Endothelial cell (in vitro differentiated cells): ENCODE results near the gene ZNF860. TPM values are rescaled to one million over a fixed set of nuclear protein-coding genes. Genes with fewer than 3 reads are reported as not detected.

Source experiments
- DNase-seq: peaks from one replicate; pipeline ENCODE4 v3.0.0; 2021; ENCODE audit warnings: low spot score
- H3K27ac Mint-ChIP-seq: one replicate; pipeline ENCODE4 v1.8.0; 2021; ENCODE audit warnings: mixed read lengths, inconsistent platforms; ENCODE audit not compliant: unreplicated experiment
- H3K27me3 Mint-ChIP-seq: one replicate; pipeline ENCODE4 v1.8.0; 2021; ENCODE audit warnings: mild to moderate bottlenecking, moderate library complexity, mixed read lengths, inconsistent platforms; ENCODE audit not compliant: unreplicated experiment
- H3K36me3 Mint-ChIP-seq: one replicate; pipeline ENCODE4 v1.8.0; 2021; ENCODE audit warnings: mild to moderate bottlenecking, low read depth, mixed read lengths, inconsistent platforms; ENCODE audit not compliant: unreplicated experiment
- H3K4me1 Mint-ChIP-seq: one replicate; pipeline ENCODE4 v1.8.0; 2021; ENCODE audit warnings: mild to moderate bottlenecking, mixed read lengths, inconsistent platforms; ENCODE audit not compliant: unreplicated experiment
- H3K4me3 Mint-ChIP-seq: one replicate; pipeline ENCODE4 v1.8.0; 2021; ENCODE audit warnings: mild to moderate bottlenecking, mixed read lengths, inconsistent platforms; ENCODE audit not compliant: unreplicated experiment
- H3K9me3 Mint-ChIP-seq: one replicate; pipeline ENCODE4 v1.8.0; 2021; ENCODE audit warnings: mixed read lengths, inconsistent platforms; ENCODE audit not compliant: unreplicated experiment
- CTCF ChIP-seq: fragments of 200-600 bp; sonication (generic); IDR thresholded peaks from one replicate; pipeline ENCODE4 v1.5.0; 2021; ENCODE audit warnings: antibody characterized with exemption; ENCODE audit not compliant: unreplicated experiment
- long read RNA-seq: library from polyadenylated mRNA; unstranded; transcript quantifications from one replicate; pipeline ENCODE4 v2.0.0, GENCODE V29; 2020; ENCODE audit not compliant: unreplicated experiment
- total RNA-seq: library from RNA; stranded (reverse); fragmentation: NEBNext Ultra II Directional; extraction: Animal tissue kit (Norgen Biotek cat#: 25700); gene quantifications from one replicate; pipeline ENCODE4 v1.2.1, GENCODE V29; 2021; ENCODE audit not compliant: unreplicated experiment

Gene ZNF860
- 1.1 TPM for total RNA-seq
- long read RNA-seq, result 0 reads

- no peaks in the 10 kb centered on the region for H3K9me3 Mint-ChIP-seq
- H3K4me3 Mint-ChIP-seq, result peak within 1 kb of the TSS; percentile 91
- peak within 1 kb of the TSS; percentile 74 for H3K27ac Mint-ChIP-seq
- peaks cover 3% of the 10 kb centered on the region for H3K36me3 Mint-ChIP-seq
- H3K27me3 Mint-ChIP-seq, result peaks cover 1% of the 10 kb centered on the region
- no peak for TF ChIP-seq CTCF
- H3K4me1 Mint-ChIP-seq, result peaks cover 18% of the 10 kb centered on the region
- DNase-seq, result peak; percentile 43
Measured at GRCh38 chr3:31981206-31982181, at the start of gene ZNF860, which contains the start of gene OSBPL10. Gene ZNF860 (plus strand): TSS chr3:31981750. CDS start chr3:31989080, 7,330 bp downstream. Gene OSBPL10 (minus strand): TSS chr3:31981262. CDS start chr3:31981179, 83 bp downstream.

GRCh38 chr3:31932990-31933389, 48.6 kb upstream of the ZNF860 start:
- H3K4me1 Mint-ChIP-seq, result peaks cover 41% of the 10 kb centered on the region
- H3K9me3 Mint-ChIP-seq, result no peaks in the 10 kb centered on the region
- no peak for DNase-seq
- H3K36me3 Mint-ChIP-seq, result no peaks in the 10 kb centered on the region
- no peak for TF ChIP-seq CTCF
- no peaks in the 10 kb centered on the region for H3K27me3 Mint-ChIP-seq
- peak overlapping the region; percentile 95 for H3K27ac Mint-ChIP-seq
- H3K4me3 Mint-ChIP-seq, result peak overlapping the region; percentile 73

- H3K27ac Mint-ChIP-seq, result peak overlapping the region; percentile 95
- H3K4me1 Mint-ChIP-seq, result peaks cover 38% of the 10 kb centered on the region
- TF ChIP-seq CTCF, result no peak
- no peak overlapping the region for H3K4me3 Mint-ChIP-seq
- H3K27me3 Mint-ChIP-seq, result no peaks in the 10 kb centered on the region
- H3K36me3 Mint-ChIP-seq, result no peaks in the 10 kb centered on the region
- no peaks in the 10 kb centered on the region for H3K9me3 Mint-ChIP-seq
- peak; percentile 14 for DNase-seq
Measured at GRCh38 chr3:31934018-31934417, 47.5 kb upstream of the ZNF860 start.

GRCh38 chr3:31934866-31935265, 46.7 kb upstream of the ZNF860 start:
- Mint-ChIP-seq H3K27me3 (no peaks in the 10 kb centered on the region), H3K9me3 (no peaks in the 10 kb centered on the region), H3K4me1 (peaks cover 38% of the 10 kb centered on the region), H3K4me3 (no peak overlapping the region), H3K36me3 (no peaks in the 10 kb centered on the region), H3K27ac (peak overlapping the region; percentile 89)
- DNase-seq, result peak; percentile 40
- TF ChIP-seq CTCF, result no peak

GRCh38 chr3:31936420-31937060, 45.0 kb upstream of the ZNF860 start:
- Mint-ChIP-seq H3K4me3 (no peak overlapping the region), H3K9me3 (no peaks in the 10 kb centered on the region), H3K36me3 (no peaks in the 10 kb centered on the region), H3K4me1 (peaks cover 35% of the 10 kb centered on the region), H3K27me3 (no peaks in the 10 kb centered on the region), H3K27ac (no peak overlapping the region)
- DNase-seq, result no peak
- TF ChIP-seq CTCF, result no peak
